ENCODE data around the gene IGFLR1. TPM values are rescaled to one million over a fixed set of nuclear protein-coding genes. Genes with fewer than 3 reads are reported as not detected.

The IGFLR1 gene
- total RNA-seq, 1 donor from 2014 or later = 1.9 TPM

DNA sequence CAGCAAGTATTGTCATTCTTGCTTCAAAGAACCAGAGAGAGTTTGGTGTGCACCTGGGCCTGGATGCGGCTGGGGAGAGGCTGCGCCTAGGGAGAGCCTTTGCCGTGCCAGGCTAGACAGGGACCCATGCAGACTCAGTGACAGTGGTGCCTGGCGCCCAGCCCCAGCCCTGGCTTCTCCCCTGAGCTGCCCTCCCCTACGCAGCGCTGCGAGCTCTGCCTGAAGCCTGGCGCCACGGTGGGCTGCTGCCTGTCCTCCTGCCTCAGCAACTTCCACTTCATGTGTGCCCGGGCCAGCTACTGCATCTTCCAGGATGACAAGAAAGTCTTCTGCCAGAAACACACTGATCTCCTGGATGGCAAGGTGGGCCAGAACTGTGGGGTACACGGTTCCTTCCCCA is 12.5 kb downstream of the IGFLR1 start:
- TF ChIP-seq, protein P1, sequence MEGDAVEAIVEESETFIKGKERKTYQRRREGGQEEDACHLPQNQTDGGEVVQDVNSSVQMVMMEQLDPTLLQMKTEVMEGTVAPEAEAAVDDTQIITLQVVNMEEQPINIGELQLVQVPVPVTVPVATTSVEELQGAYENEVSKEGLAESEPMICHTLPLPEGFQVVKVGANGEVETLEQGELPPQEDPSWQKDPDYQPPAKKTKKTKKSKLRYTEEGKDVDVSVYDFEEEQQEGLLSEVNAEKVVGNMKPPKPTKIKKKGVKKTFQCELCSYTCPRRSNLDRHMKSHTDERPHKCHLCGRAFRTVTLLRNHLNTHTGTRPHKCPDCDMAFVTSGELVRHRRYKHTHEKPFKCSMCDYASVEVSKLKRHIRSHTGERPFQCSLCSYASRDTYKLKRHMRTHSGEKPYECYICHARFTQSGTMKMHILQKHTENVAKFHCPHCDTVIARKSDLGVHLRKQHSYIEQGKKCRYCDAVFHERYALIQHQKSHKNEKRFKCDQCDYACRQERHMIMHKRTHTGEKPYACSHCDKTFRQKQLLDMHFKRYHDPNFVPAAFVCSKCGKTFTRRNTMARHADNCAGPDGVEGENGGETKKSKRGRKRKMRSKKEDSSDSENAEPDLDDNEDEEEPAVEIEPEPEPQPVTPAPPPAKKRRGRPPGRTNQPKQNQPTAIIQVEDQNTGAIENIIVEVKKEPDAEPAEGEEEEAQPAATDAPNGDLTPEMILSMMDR (IDR thresholded peaks at IDR 0.05; ENCODE audit: insufficient read depth, low read length, poor library complexity, severe bottlenecking) = no peak
- no peaks in the 10 kb centered on the region for H3K27me3 ChIP-seq (ENCODE audit: control insufficient read depth, insufficient read depth, low read length)
- DNase-seq (ENCODE audit: low read depth) = no peak
- H3K36me3 ChIP-seq (ENCODE audit: control insufficient read depth, insufficient read depth, low read length) = peaks cover 8% of the 10 kb centered on the region
- no peak overlapping the region for H3K4me3 ChIP-seq (ENCODE audit: low read depth, low read length)

DNA sequence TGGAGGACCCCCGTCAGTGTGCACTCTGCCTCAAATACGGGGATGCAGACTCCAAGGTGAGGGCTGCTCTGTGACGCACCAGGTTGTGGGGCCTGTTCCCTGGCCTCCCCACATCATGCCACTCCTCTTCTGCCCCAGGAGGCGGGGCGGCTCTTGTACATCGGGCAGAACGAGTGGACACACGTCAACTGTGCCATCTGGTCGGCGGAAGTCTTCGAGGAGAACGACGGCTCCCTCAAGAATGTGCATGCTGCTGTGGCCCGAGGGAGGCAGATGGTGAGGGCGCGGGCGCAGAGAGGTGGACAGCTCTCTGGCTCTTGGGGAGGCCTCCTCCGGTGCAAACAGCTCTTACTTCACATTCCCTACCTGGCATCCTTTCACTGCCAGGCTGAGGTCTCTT is 13.2 kb downstream of the IGFLR1 start:
- Histone ChIP-seq H3K36me3 (ENCODE audit: control insufficient read depth, insufficient read depth, low read length) (peaks cover 8% of the 10 kb centered on the region), H3K4me3 (ENCODE audit: low read depth, low read length) (no peak overlapping the region), H3K27me3 (ENCODE audit: control insufficient read depth, insufficient read depth, low read length) (no peaks in the 10 kb centered on the region)
- TF ChIP-seq, protein P1 (IDR thresholded peaks at IDR 0.05; ENCODE audit: insufficient read depth, low read length, poor library complexity, severe bottlenecking) = no peak
- no peak for DNase-seq (ENCODE audit: low read depth)

DNA sequence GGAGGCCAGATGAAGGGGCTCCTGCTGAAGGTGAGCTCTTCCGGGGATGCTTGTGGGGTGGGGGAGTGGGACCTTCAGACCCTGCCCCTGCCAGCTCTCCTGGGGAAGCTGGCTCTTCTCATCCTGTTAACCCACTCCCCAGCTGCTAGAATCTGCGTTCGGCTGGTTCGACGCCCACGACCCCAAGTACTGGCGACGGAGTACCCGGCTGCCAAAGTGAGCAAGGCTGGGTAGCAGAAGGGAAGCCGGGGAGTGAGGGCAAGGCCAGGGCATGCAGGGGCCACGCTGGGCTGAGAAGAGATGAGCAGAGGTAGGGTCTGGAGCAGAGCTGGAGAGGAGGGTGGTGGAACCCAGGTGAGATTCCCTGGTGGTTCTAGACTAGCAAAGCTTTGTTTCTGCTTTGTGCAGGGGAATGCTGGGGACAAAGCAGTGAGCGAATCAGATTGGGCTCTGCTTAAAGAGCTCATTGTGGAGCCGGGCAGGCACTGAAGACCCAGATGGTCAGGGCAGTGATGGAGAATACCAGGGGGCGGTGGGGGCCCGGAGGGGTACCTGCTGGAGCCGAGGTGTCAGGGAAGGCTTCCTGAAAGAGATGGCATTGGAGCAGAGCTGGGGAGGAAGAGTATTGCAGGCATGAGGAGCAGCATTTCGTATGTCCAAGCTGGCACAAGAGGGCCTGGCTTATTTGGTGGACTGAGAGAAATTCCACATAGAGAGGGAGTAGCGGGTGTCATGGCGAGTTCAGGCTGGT is 14.1 kb downstream of the IGFLR1 start:
- TF ChIP-seq, protein P1 (IDR thresholded peaks at IDR 0.05; ENCODE audit: insufficient read depth, low read length, poor library complexity, severe bottlenecking) = no peak
- peaks cover 8% of the 10 kb centered on the region for H3K36me3 ChIP-seq (ENCODE audit: control insufficient read depth, insufficient read depth, low read length)
- DNase-seq (ENCODE audit: low read depth) = no peak
- H3K27me3 ChIP-seq (ENCODE audit: control insufficient read depth, insufficient read depth, low read length) = no peaks in the 10 kb centered on the region
- no peak overlapping the region for H3K4me3 ChIP-seq (ENCODE audit: low read depth, low read length)

DNA sequence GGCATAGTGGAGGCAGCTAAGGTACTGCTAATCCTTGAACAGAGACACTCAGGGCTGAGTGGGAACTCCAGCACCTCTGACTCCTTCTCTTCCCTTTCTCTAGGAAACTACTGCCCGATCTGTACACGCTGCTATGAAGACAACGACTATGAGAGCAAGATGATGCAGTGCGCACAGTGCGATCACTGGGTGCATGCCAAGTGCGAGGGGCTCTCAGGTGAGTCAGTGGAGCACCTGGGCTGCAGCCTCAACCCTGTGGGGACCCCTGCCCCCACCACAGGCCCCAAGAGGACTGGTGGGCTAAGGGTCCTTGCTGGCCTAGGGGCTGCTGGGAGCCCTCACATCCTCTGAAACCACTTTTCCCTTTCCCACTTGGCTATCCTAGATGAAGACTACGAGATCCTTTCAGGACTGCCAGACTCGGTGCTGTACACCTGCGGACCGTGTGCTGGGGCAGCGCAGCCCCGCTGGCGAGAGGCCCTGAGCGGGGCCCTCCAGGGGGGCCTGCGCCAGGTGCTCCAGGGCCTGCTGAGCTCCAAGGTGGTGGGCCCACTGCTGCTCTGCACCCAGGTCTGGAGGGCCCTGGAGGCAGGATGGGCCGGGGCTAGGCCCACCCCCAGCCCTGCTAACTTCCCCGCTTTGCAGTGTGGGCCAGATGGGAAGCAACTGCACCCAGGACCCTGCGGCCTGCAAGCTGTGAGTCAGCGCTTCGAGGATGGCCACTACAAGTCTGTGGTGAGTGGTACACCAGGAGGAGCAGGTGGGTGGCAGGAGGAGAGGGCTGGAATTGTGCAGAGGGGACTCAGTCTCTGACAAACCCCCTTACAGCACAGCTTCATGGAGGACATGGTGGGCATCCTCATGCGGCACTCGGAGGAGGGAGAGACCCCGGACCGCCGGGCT is 14.9 kb downstream of the IGFLR1 start:
- TF ChIP-seq, protein P1 (IDR thresholded peaks at IDR 0.05; ENCODE audit: insufficient read depth, low read length, poor library complexity, severe bottlenecking) = no peak
- H3K27me3 ChIP-seq (ENCODE audit: control insufficient read depth, insufficient read depth, low read length) = no peaks in the 10 kb centered on the region
- H3K36me3 ChIP-seq (ENCODE audit: control insufficient read depth, insufficient read depth, low read length) = peaks cover 9% of the 10 kb centered on the region
- DNase-seq (ENCODE audit: low read depth) = no peak
- no peak overlapping the region for H3K4me3 ChIP-seq (ENCODE audit: low read depth, low read length)

DNA sequence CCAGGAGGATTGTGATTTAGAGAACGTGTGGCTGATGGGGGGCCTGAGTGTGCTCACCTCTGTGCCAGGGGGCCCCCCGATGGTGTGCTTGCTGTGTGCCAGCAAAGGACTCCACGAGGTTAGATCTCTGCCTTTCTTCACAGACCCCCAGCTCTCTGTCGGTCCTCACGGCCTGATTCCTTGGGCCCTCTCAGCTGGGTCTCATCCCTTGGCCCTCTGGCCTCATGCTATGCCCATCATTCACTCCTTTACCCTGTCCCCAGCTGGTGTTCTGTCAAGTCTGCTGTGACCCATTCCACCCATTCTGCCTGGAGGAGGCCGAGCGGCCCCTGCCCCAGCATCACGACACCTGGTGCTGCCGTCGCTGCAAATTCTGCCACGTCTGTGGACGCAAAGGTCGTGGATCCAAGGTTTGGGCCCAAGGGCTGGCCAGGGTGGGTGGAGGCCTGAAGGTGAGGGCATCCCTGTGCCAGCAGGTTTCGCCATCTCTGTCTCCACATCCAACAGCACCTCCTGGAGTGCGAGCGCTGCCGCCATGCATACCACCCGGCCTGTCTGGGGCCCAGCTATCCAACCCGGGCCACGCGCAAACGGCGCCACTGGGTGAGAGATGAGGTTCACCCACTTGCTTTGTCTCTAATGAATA is 16.9 kb downstream of the IGFLR1 start:
- TF ChIP-seq, protein P1 (IDR thresholded peaks at IDR 0.05; ENCODE audit: insufficient read depth, low read length, poor library complexity, severe bottlenecking) = no peak
- Histone ChIP-seq H3K4me3 (ENCODE audit: low read depth, low read length) (no peak overlapping the region), H3K27me3 (ENCODE audit: control insufficient read depth, insufficient read depth, low read length) (no peaks in the 10 kb centered on the region), H3K36me3 (ENCODE audit: control insufficient read depth, insufficient read depth, low read length) (peaks cover 9% of the 10 kb centered on the region)
- DNase-seq (ENCODE audit: low read depth) = no peak

All from kidney epithelial cell (primary cell).